ENCODE data around the gene RAB43.
"Not testable (repeated sequence)": the region's sequence is repeated elsewhere in the genome, so short reads cannot be mapped to it uniquely, and the experiment has no call there.

Gene RAB43

GRCh38 chr3:129087138-129087702, 34.4 kb downstream of the RAB43 start:
- DNase-seq, result no peak

GRCh38 chr3:129085818-129086217, 35.8 kb downstream of the RAB43 start:
- no peak for DNase-seq

DNA sequence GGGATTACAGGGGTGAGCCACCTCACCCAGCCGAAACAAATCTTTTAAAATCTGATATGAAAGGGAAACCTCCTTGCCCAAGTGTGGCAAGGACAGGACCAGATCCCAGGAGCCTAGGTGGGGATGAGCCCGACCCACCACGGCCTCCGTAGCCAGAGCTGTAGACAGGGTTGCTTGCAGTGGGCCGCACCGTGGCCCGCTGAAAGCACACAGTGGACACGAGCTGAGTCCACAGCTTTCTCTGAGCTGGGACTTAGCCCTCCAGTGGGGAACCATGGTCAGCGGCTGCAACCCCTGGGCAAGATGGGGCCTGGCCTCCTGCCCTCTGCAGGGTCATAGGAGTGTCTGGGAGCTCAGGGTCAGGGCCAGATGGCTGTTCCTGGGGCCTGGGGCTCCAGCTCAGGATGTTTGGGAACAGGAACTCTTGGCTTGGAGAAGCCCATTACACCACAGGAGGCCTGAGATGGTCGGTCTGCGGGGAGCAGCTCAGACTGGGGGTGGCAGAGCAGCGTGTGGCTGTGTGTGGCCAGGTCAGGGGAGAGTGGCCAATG, 36.4 kb downstream of the RAB43 start:
- no peak for DNase-seq

DNA sequence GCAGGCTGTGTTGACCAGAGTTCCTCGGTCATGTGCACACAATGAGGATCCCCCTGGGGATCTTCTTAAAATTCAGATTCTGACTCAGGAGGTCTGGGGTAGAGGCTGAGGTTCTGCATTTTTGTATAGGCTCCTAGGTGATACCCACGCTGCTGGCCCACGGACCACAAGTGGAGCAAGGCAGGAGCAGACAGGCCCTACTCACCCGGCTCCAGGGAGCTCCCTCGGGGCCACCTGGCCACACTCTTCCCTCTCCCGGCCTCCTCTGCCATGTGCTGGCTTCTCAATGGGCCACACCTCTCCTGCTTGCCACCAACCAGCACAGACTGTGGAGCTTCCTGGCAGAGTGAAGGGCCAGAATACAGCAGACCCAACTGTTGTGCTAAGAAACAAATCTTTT, 37.1 kb downstream of the RAB43 start:
- no peak for DNase-seq

GRCh38 chr3:129082026-129082425, 39.6 kb downstream of the RAB43 start:
- no peak for DNase-seq

- DNase-seq, result no peak
These were observed 40.1 kb downstream of the RAB43 start for GRCh38 chr3:129081503-129081902.

DNA sequence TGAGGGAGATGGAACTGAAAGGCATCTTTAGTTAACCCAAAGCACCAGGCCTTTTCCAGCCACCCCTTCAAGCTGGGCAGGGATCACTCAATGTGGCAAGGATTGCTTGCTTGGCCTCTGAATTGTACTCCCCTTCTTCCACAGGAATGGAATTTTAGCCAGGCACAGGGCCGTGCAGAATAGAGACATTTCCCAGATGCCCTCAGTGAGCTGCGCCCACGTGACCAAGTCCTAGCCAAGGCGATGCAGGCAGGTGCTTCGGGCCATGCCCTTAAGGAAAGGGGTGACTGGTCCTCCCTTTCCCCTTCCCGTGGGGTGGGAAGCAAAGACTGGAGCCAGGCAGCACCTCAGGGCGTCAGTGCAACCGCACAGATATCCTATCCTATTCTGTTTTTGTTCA, 43.1 kb downstream of the RAB43 start:
- DNase-seq, result no peak

DNA sequence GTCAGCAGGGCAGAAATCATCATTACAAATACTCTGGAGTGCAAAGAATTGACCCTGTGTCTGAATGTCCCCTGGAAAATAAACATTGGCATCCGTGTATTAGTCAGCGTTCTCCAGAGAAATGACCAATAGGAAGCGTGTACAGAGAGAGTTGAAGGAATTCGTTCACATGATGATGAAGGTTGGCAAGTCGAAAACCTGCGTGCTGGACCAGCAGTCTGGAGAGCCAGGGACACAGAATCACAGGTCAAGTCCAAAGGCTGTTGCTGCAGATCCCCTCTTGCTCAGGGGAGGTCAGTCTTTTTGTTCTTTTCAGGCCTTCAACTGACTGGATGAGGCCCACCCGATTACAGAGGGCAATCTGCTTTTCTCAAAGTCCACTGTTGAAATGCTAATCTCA, 44.4 kb downstream of the RAB43 start:
- DNase-seq, result no peak

- DNase-seq, result no peak
These were observed 51.3 kb downstream of the RAB43 start for GRCh38 chr3:129070086-129070885.

DNA sequence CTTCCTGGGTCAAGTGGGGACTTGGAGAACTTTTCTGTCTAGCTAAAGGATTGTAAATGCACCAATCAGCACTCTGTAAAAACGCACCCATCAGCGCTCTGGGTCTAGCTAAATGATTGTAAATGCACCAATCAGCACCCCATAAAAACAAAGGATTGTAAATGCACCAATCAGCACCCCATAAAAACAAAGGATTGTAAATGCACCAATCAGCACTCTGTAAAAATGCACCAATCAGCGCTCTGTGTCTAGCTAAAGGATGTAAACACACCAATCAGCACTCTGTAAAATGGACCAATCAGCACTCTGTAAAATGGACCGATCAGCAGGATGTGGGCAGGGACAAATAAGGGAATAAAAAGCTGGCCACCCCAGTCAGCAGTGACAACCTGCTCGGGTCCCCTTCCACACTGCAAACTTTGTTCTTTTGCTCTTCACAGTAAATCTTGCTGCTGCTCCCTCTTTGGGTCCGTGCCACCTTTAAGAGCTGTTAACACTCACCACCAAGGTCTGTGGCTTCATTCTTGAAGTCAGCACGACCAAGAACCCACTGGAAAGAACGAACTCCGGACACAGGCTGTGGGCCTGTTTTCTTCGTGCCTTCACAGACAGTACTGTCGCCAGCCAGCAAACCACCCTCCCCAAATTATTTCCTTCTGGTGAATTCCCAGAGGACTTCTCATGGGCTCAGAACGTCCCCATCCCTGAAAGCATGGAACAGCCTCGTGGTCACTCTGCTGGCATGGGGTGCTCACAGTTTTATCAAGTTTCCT, 52.1 kb downstream of the RAB43 start:
- DNase-seq, result not testable (repeated sequence)

DNA sequence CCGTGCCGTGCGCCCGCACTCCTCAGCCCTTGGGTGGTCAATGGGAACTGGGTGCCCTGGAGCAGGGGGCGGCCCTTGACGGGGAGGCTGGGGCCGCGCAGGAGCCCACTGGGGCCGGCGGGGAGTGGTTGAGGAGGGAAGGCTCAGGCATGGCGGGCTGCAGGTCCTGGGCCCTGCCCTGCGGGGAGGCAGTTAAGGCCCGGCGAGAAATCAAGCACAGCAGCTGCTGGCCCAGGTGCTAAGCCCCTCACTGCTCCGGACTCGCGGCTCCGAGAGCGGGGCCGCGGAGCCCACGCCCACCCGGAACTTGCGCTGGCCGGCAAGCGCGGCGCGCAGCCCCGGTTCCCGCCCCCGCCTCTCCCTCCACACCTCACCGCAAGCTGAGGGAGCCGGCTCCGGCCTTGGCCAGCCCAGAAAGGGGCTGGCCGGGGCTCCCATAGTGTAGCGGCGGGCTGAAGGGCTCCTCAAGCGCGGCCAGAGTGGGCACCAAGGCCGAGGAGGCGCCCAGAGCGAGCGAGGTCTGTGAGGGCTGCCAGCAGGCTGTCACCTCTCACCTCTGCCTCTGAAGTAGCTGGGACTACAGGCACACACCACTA, 53.2 kb downstream of the RAB43 start:
- DNase-seq, result no peak

- DNase-seq, result not testable (repeated sequence)
These were observed 53.9 kb downstream of the RAB43 start for GRCh38 chr3:129067719-129068118.

- no peak for DNase-seq
These were observed 55.9 kb downstream of the RAB43 start for GRCh38 chr3:129065720-129066073.

DNA sequence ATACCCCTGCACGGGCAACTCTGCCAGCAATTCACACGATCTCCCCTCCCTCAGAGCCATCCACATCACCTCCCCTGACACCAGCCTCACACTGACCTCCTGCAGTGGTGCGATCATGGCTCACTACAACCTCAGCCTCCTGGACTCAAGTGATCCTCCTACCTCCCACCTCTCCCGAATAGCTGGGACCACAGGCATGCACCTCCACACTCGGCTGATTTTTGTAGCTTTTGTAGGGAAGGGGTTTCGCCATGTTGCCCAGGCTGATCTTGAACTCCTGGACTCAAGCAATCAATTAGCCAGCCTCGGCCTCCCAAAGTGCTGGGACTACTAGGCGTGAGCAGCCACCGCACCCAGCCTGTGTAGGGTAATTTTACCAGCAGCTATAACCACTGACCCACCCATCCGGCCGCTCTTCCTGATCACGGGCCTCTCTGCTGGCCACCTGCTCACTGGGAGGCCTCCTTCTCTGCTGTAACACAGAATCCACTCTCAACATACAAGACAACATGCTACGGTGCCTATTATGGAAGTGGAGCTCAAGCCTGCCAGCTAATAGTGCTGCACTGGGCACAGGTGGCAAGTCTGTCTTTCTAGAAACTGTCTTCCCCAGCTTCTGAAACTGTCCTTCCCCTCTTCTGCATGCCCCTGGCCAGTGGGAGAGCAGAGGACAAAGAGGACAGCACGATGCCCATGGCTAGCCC, 56.4 kb downstream of the RAB43 start:
- DNase-seq, result no peak

GRCh38 chr3:129063841-129064482, 57.6 kb downstream of the RAB43 start:
- DNase-seq, result no peak

- no peak for DNase-seq
These were observed 58.4 kb downstream of the RAB43 start for GRCh38 chr3:129063091-129063640.

GRCh38 chr3:129061888-129062834, 59.4 kb downstream of the RAB43 start:
- no peak for DNase-seq

- DNase-seq, result no peak
These were observed 60.3 kb downstream of the RAB43 start for GRCh38 chr3:129061023-129061887.

- DNase-seq, result no peak
These were observed 61.2 kb downstream of the RAB43 start, which contains the start of gene GP9 for GRCh38 chr3:129060276-129061022. Gene GP9 (plus strand): TSS chr3:129060779. CDS start chr3:129061740, 961 bp downstream.
